ENCODE results near the gene FAM124A. TPM values are rescaled to one million over a fixed set of nuclear protein-coding genes. Genes with fewer than 3 reads are reported as not detected.
A peak's percentile ranks its signal among the peaks of the same experiment; 100 is the strongest.
"Not testable (repeated sequence)": the region's sequence is repeated elsewhere in the genome, so short reads cannot be mapped to it uniquely, and the experiment has no call there.

The FAM124A gene
- total and polyA plus RNA-seq, 2 donors (not counting 1 experiment from before 2014, with no cell fraction given): 1.7 to 4.8 TPM

DNA sequence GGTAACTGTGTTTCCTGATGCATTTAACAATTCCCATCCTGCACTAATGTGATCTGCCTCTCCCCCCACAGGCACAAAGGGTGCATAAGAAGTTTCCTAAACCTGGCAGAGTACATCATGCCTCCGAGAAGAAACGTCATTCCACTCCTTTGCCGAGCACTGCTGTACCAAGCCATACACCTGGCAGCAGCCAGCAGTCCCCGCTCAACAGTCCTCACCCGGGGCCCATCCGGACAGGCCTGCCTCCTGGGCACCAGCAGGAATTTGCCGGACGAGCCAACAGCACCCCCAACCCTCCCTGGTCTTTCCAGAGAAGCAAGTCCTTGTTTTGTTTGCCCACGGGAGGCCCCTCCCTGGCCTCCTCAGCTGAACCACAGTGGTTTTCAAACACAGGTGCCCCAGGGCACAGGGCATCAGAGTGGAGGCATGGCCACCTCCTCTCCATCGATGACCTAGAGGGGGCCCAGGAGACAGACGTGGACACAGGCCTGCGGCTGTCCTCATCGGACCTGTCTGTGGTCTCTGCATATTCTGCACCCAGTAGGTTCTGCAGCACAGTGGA is 58.3 kb downstream of the FAM124A start:
- Histone ChIP-seq H3K9ac (ENCODE audit: insufficient read depth, low read length) (no peak overlapping the region), H3K27me3 (ENCODE audit: control insufficient read depth, insufficient read depth, low read length) (no peaks in the 10 kb centered on the region), H4K20me1 (ENCODE audit: control insufficient read depth, extremely low read depth, insufficient read depth, low read length) (no peaks in the 10 kb centered on the region), H3K4me1 (ENCODE audit: control insufficient read depth, extremely low read depth, insufficient read depth, low read length) (no peaks in the 10 kb centered on the region), H2AFZ (ENCODE audit: low read length) (no peak overlapping the region), H3K27ac (ENCODE audit: insufficient read depth, low read length) (no peak overlapping the region), H3K79me2 (ENCODE audit: control insufficient read depth, insufficient read depth, low read length) (no peaks in the 10 kb centered on the region), H3K9me3 (ENCODE audit: control insufficient read depth, insufficient read depth, low read depth, low read length) (no peaks in the 10 kb centered on the region), H3K4me3 (replicated peaks in 1 of 4; ENCODE audit: control extremely low read depth in 1 of 4, insufficient read depth in 1 of 4, low read depth in 3 of 4, low read length in 4 of 4) (no peak overlapping the region), H3K4me2 (ENCODE audit: extremely low read depth, insufficient read depth, low read length) (no peak overlapping the region), H3K36me3 (ENCODE audit: control insufficient read depth, insufficient read depth, low read length) (no peaks in the 10 kb centered on the region)
- TF ChIP-seq, protein P1, sequence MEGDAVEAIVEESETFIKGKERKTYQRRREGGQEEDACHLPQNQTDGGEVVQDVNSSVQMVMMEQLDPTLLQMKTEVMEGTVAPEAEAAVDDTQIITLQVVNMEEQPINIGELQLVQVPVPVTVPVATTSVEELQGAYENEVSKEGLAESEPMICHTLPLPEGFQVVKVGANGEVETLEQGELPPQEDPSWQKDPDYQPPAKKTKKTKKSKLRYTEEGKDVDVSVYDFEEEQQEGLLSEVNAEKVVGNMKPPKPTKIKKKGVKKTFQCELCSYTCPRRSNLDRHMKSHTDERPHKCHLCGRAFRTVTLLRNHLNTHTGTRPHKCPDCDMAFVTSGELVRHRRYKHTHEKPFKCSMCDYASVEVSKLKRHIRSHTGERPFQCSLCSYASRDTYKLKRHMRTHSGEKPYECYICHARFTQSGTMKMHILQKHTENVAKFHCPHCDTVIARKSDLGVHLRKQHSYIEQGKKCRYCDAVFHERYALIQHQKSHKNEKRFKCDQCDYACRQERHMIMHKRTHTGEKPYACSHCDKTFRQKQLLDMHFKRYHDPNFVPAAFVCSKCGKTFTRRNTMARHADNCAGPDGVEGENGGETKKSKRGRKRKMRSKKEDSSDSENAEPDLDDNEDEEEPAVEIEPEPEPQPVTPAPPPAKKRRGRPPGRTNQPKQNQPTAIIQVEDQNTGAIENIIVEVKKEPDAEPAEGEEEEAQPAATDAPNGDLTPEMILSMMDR (conservative IDR thresholded peaks at IDR 0.05 in 1 of 2, IDR thresholded peaks at IDR 0.05 in 1 of 2; ENCODE audit: low read depth in 1 of 2, low read length in 2 of 2): no peak
- DNase-seq (ENCODE audit: low read depth in 2 of 2): no peak

DNA sequence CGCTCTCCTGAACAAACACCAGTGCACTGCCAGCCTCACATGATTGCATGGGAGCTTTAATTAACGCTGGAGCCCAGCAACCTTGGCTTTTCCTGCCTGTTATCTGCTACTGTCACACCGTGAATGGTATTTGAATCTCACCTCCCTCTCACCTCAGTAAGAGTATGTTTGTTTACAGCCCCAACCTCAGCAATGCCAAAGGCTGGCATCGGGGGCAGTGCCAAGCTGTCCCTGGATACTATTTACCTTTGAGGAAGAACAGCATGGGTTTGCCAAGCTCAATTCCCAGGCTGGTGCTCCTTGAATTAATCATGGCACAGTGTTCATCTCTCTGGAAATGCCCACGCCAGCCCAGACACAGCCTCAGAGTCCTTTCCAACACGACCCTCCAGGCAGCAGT is 60.1 kb downstream of the FAM124A start:
- Histone ChIP-seq H3K36me3 (ENCODE audit: control insufficient read depth, insufficient read depth, low read length) (no peaks in the 10 kb centered on the region), H3K27me3 (ENCODE audit: control insufficient read depth, insufficient read depth, low read length) (no peaks in the 10 kb centered on the region), H4K20me1 (ENCODE audit: control insufficient read depth, extremely low read depth, insufficient read depth, low read length) (no peaks in the 10 kb centered on the region), H2AFZ (ENCODE audit: low read length) (no peak overlapping the region), H3K9me3 (ENCODE audit: control insufficient read depth, insufficient read depth, low read depth, low read length) (no peaks in the 10 kb centered on the region), H3K4me1 (ENCODE audit: control insufficient read depth, extremely low read depth, insufficient read depth, low read length) (no peaks in the 10 kb centered on the region), H3K4me2 (ENCODE audit: extremely low read depth, insufficient read depth, low read length) (no peak overlapping the region), H3K79me2 (ENCODE audit: control insufficient read depth, insufficient read depth, low read length) (no peaks in the 10 kb centered on the region), H3K4me3 (replicated peaks in 1 of 4; ENCODE audit: control extremely low read depth in 1 of 4, insufficient read depth in 1 of 4, low read depth in 3 of 4, low read length in 4 of 4) (no peak overlapping the region), H3K9ac (ENCODE audit: insufficient read depth, low read length) (no peak overlapping the region), H3K27ac (ENCODE audit: insufficient read depth, low read length) (no peak overlapping the region)
- no peak for TF ChIP-seq EZH2 (IDR thresholded peaks at IDR 0.05; ENCODE audit: low read length, missing control alignments)
- TF ChIP-seq, protein P1 (conservative IDR thresholded peaks at IDR 0.05 in 1 of 2, IDR thresholded peaks at IDR 0.05 in 1 of 2; ENCODE audit: low read depth in 1 of 2, low read length in 2 of 2): no peak
- DNase-seq (ENCODE audit: low read depth in 2 of 2): no peak

DNA sequence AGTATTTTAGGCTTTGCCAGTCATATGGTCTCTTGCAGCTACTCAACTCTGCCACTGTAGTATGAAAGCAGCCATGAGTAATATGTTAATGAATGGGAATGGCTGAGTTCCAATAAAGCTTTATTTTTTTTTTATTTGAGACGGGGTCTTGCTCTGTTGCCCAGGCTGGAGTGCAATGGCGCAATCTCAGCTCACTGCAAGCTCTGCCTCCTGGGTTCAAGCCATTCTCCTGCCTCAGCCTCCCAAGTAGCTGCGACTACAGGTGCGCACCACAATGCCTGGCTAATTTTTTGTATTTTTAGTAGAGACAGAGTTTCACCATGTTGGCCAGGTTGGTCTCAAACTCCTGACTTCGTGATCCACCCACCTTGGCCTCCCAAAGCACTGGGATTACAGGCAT is 60.7 kb downstream of the FAM124A start:
- not testable (repeated sequence) for H4K20me1 ChIP-seq (ENCODE audit: control insufficient read depth, extremely low read depth, insufficient read depth, low read length); H3K27ac ChIP-seq (ENCODE audit: insufficient read depth, low read length); H3K27me3 ChIP-seq (ENCODE audit: control insufficient read depth, insufficient read depth, low read length); H3K9me3 ChIP-seq (ENCODE audit: control insufficient read depth, insufficient read depth, low read depth, low read length); H3K79me2 ChIP-seq (ENCODE audit: control insufficient read depth, insufficient read depth, low read length); H3K4me2 ChIP-seq (ENCODE audit: extremely low read depth, insufficient read depth, low read length); H2AFZ ChIP-seq (ENCODE audit: low read length); H3K4me1 ChIP-seq (ENCODE audit: control insufficient read depth, extremely low read depth, insufficient read depth, low read length); H3K36me3 ChIP-seq (ENCODE audit: control insufficient read depth, insufficient read depth, low read length); H3K9ac ChIP-seq (ENCODE audit: insufficient read depth, low read length); H3K4me3 ChIP-seq (replicated peaks in 1 of 4; ENCODE audit: control extremely low read depth in 1 of 4, insufficient read depth in 1 of 4, low read depth in 3 of 4, low read length in 4 of 4)
- peak in 1 of 2 donors; percentile 3 for DNase-seq (ENCODE audit: low read depth in 2 of 2)

Data from fibroblast of lung (primary cell).